Measurements from ENCODE around the gene CSF3R. TPM values are rescaled to one million over a fixed set of nuclear protein-coding genes. Genes with fewer than 3 reads are reported as not detected.

CSF3R gene
- total RNA-seq, 2 donors from 2014 or later = 5.2 TPM; not detected in 1

GRCh38 chr1:36523230-36523495 lies 40.5 kb upstream of the CSF3R start:
- H3K4me1 ChIP-seq = no peaks in the 10 kb centered on the region
- no peak overlapping the region for H3K4me3 ChIP-seq
- H3K36me3 ChIP-seq (replicated peaks in 1 of 2; ENCODE audit: insufficient read depth in 1 of 2, low read depth in 2 of 2) = no peaks in the 10 kb centered on the region
- no peak for DNase-seq
- no peak for ATAC-seq
- no peak overlapping the region for H3K27ac ChIP-seq
- H3K27me3 ChIP-seq = no peaks in the 10 kb centered on the region
- intact Hi-C loops (cut with DNase I) = no loop called here
- WGBS, 2 donors = 81 to 85% methylated on average over 3 to 4 of the region's 4 CpGs
- TF ChIP-seq POLR2A (IDR thresholded peaks at IDR 0.05) (no peak), CTCF (IDR thresholded peaks at IDR 0.05) (no peak)
- H3K9me3 ChIP-seq = no peaks in the 10 kb centered on the region

- 64 to 80% methylated on average over 11 to 12 of the region's 12 CpGs for WGBS, 2 donors
- no peak overlapping the region for H3K27ac ChIP-seq
- TF ChIP-seq POLR2A (IDR thresholded peaks at IDR 0.05) (no peak), CTCF (IDR thresholded peaks at IDR 0.05) (no peak)
- H3K27me3 ChIP-seq = no peaks in the 10 kb centered on the region
- H3K4me3 ChIP-seq = no peak overlapping the region
- no peaks in the 10 kb centered on the region for H3K9me3 ChIP-seq
- ATAC-seq = no peak
- H3K36me3 ChIP-seq (replicated peaks in 1 of 2; ENCODE audit: insufficient read depth in 1 of 2, low read depth in 2 of 2) = no peaks in the 10 kb centered on the region
- intact Hi-C loops (cut with DNase I) = no loop called here
- DNase-seq = no peak
- H3K4me1 ChIP-seq = no peaks in the 10 kb centered on the region
These were observed 39.9 kb upstream of the CSF3R start for GRCh38 chr1:36522461-36523229.

GRCh38 chr1:36522021-36522420 lies 39.3 kb upstream of the CSF3R start:
- DNase-seq = no peak
- 76 to 85% methylated on average over 7 to 8 of the region's 8 CpGs for WGBS, 2 donors

DNA sequence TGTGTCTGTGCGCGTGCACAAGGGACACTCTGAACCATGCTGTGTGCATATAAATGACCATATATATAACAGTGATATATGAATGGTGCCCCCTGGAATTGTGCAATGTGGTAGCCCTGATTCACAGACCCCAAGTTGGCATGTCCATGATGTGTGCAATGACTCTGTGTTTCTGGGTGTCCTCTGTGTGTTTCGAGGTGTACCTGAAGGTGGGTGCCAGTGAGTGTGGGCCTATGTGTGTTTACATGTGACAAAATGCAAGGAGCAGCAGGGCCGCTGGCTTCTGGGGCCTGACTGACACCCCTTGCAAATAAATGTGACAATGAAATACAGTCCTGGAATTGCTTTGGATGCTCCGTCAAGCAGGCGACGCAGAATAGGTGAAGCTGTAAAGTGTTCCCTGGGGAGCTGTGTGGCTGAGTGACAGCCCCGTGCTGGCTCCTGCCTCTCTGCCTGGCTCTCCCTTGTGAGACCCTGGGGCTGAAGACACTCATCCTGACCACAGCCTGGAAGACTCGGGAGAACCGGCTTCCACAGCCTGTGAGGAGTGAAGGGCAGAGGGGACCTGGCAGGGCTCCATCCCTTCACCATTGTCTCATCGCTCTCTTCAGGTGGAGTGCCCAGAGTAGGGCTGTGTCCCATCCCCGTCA lies 38.2 kb upstream of the CSF3R start:
- no peak for DNase-seq
- WGBS, 2 donors = 67 to 82% methylated on average over 11 to 12 of the region's 12 CpGs

More at GRCh38 chr1:36522021-36522420, 39.3 kb upstream of the CSF3R start:
- no peaks in the 10 kb centered on the region for H3K4me1 ChIP-seq
- H3K27ac ChIP-seq = no peak overlapping the region
- H3K9me3 ChIP-seq = no peaks in the 10 kb centered on the region
- ATAC-seq = no peak
- TF ChIP-seq CTCF (IDR thresholded peaks at IDR 0.05) (no peak), POLR2A (IDR thresholded peaks at IDR 0.05) (no peak)
- H3K36me3 ChIP-seq (replicated peaks in 1 of 2; ENCODE audit: insufficient read depth in 1 of 2, low read depth in 2 of 2) = no peaks in the 10 kb centered on the region
- no peaks in the 10 kb centered on the region for H3K27me3 ChIP-seq
- intact Hi-C loops (cut with DNase I) = no loop called here
- H3K4me3 ChIP-seq = no peak overlapping the region

More for the DNA sequence above, 38.2 kb upstream of the CSF3R start:
- Histone ChIP-seq H3K9me3 (no peaks in the 10 kb centered on the region), H3K4me3 (no peak overlapping the region), H3K27me3 (no peaks in the 10 kb centered on the region), H3K36me3 (replicated peaks in 1 of 2; ENCODE audit: insufficient read depth in 1 of 2, low read depth in 2 of 2) (no peaks in the 10 kb centered on the region), H3K27ac (no peak overlapping the region), H3K4me1 (no peaks in the 10 kb centered on the region)
- no peak for ATAC-seq
- intact Hi-C loops (cut with DNase I) = no loop called here
- TF ChIP-seq CTCF (IDR thresholded peaks at IDR 0.05) (no peak), POLR2A (IDR thresholded peaks at IDR 0.05) (no peak)
